Panc1 (cell line): ENCODE data around the gene PARP12.

Source experiments
- CTCF ChIP-seq: fragments of 450-650 bp; IDR thresholded peaks from 2 replicates; pipeline ENCODE4 v1.5.1; 2017; ENCODE audit warnings: mild to moderate bottlenecking
- POLR2AphosphoS5 ChIP-seq: IDR thresholded peaks from 2 replicates; pipeline ENCODE4 v1.6.1; 2012; ENCODE audit warnings: mild to moderate bottlenecking, low read depth, low read length, moderate library complexity
- TF ChIP-seq, protein P1 (sequence below), 2 experiments: IDR thresholded peaks; 2 replicates each; pipeline ENCODE4 v1.6.1; 2011 to 2012; ENCODE audit warnings: low read depth in 2 of 2, control low read depth in 1 of 2, low read length in 1 of 2, mild to moderate bottlenecking in 1 of 2, moderate library complexity in 1 of 2; ENCODE audit not compliant: insufficient read depth in 1 of 2

GRCh38 chr7:140039066-140039465, 23.7 kb downstream of the PARP12 start:
- no peak for TF ChIP-seq CTCF
- TF ChIP-seq POLR2AphosphoS5: no peak
- TF ChIP-seq, protein P1, sequence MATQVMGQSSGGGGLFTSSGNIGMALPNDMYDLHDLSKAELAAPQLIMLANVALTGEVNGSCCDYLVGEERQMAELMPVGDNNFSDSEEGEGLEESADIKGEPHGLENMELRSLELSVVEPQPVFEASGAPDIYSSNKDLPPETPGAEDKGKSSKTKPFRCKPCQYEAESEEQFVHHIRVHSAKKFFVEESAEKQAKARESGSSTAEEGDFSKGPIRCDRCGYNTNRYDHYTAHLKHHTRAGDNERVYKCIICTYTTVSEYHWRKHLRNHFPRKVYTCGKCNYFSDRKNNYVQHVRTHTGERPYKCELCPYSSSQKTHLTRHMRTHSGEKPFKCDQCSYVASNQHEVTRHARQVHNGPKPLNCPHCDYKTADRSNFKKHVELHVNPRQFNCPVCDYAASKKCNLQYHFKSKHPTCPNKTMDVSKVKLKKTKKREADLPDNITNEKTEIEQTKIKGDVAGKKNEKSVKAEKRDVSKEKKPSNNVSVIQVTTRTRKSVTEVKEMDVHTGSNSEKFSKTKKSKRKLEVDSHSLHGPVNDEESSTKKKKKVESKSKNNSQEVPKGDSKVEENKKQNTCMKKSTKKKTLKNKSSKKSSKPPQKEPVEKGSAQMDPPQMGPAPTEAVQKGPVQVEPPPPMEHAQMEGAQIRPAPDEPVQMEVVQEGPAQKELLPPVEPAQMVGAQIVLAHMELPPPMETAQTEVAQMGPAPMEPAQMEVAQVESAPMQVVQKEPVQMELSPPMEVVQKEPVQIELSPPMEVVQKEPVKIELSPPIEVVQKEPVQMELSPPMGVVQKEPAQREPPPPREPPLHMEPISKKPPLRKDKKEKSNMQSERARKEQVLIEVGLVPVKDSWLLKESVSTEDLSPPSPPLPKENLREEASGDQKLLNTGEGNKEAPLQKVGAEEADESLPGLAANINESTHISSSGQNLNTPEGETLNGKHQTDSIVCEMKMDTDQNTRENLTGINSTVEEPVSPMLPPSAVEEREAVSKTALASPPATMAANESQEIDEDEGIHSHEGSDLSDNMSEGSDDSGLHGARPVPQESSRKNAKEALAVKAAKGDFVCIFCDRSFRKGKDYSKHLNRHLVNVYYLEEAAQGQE (IDR thresholded peaks at IDR 0.05; ENCODE audit: insufficient read depth in 1 of 2, low read depth in 2 of 2, low read length in 1 of 2): no peak
